GM21717 (cell line): ENCODE data around the gene DDAH1.

Experiments
- ATAC-seq: cut with Tn5 transposase; IDR thresholded peaks from one replicate; pipeline ENCODE4 v1.9.1; 2021; ENCODE audit warnings: mild to moderate bottlenecking, moderate library complexity; ENCODE audit not compliant: unreplicated experiment

DDAH1 gene

GRCh38 chr1:85277802-85278201, 187.2 kb downstream of the DDAH1 start:
- no peak for ATAC-seq

DNA sequence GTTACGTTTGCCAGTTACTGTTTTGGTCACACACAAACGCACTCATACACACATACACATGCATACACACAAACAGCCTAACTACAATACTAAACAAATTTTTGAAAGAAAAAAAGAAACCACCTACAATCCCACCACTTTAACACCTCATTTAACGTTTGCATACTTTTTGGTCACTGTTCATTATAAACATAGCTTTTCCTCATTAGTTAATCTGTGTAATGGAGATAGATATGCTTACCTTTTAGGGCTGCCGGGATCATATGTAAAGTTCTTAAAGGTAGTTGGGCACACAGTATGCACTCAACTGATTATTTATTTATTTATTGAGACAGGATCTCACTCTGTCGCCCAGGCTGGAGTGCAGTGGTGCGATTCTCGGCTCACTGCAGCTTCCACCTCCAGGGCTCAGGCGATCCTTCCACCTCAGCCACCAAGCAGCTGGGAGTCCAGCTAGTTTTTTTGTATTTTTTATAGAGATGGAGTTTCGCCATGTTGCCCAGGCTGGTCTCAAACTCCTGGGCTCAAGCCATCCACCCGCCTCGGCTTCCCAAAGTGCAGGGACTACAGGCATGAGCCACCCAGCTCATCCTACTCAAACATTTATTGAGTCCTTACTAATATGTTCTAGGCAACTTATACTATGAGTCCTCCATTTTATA, 187.8 kb downstream of the DDAH1 start:
- no peak for ATAC-seq

- peak; percentile 95 for ATAC-seq
Observed at GRCh38 chr1:85276215-85276977, 188.6 kb downstream of the DDAH1 start, which contains the start of gene BCL10. TSS of gene BCL10 (minus strand) at chr1:85276632. CDS start at chr1:85276352, 280 bp downstream.

DNA sequence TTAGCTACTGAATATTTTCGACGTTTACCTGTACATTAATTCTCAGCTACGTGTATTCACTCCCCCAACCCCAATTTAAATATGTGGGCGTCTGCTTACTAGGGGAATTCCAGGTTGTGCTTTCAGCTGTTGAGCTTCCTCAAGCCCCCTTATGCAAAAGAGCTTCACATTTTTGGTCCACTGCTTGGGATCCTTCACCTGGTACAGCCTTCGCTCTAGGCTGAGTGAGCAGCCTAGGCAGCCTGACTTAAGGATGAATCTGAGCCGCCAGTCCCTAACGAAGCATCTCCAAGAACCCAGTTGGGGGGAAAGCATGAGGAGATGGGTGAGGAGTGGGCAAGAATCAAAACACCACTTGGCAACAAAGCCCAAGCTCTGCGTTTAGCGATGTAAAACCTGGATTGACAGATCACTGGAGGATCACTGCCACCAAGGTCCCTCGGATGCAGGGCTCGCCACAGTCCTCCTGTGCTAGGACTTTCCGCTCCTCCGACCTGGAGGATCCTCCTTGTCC, 189.2 kb downstream of the DDAH1 start:
- peak; percentile 22 for ATAC-seq

GRCh38 chr1:85274969-85275453, 189.9 kb downstream of the DDAH1 start:
- ATAC-seq = no peak

DNA sequence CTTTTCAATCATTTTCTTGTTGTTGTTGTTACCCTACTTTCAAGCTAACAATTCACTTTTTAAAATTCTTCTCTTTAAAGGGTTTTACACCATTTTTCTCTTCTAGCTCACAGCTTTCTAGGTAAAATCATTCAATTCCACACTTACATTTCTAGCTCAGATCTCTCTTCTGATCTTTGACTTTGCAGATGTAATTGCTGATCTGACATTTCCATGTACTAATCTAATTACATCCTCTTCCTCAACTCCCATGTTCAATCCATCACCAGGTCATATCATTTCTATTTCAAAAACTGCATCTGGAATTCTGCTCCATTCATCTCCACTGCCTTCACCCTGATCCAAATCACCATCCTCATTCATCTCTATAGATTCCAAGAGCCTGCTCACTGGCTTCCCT, 191.6 kb downstream of the DDAH1 start:
- no peak for ATAC-seq

- ATAC-seq = no peak
Observed at GRCh38 chr1:85268801-85269585, 196.0 kb downstream of the DDAH1 start.
